ENCODE data around the gene MEGF11. TPM values are rescaled to one million over a fixed set of nuclear protein-coding genes. Genes with fewer than 3 reads are reported as not detected.

MEGF11 gene
- total RNA-seq, 1 donor from 2014 or later = not detected

DNA sequence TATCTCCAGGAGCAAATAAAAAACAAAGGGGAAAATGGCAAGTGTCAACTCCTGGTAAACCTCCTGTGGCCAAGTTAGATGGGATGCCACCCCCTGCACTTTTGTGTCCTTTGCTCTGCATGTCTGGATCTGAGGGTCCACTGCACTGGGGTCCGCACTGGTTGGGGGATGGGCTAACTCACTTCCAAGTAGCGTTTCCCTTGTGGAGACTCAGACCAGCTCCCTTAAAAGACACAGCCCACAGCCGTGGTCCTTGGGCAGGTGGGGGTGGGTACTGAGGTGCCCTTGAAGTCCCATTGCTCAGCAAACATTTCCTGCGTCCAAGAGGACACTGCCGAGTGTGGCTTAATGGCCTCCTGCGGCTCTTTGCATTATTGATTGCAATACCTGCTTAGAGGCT is 188.2 kb downstream of the MEGF11 start:
- H3K4me3 Mint-ChIP-seq (ENCODE audit: unreplicated experiment) = no peak overlapping the region
- peaks cover 24% of the 10 kb centered on the region for H3K27me3 Mint-ChIP-seq (ENCODE audit: low read depth)
- peaks cover 4% of the 10 kb centered on the region for H3K9me3 Mint-ChIP-seq (ENCODE audit: low read depth)
- no peak for DNase-seq (ENCODE audit: low spot score)
- no peak overlapping the region for H3K27ac Mint-ChIP-seq (ENCODE audit: unreplicated experiment)
- no peaks in the 10 kb centered on the region for H3K36me3 Mint-ChIP-seq (ENCODE audit: low read depth)
- H3K4me1 Mint-ChIP-seq (ENCODE audit: low read depth) = no peaks in the 10 kb centered on the region
- TF ChIP-seq, protein P1, sequence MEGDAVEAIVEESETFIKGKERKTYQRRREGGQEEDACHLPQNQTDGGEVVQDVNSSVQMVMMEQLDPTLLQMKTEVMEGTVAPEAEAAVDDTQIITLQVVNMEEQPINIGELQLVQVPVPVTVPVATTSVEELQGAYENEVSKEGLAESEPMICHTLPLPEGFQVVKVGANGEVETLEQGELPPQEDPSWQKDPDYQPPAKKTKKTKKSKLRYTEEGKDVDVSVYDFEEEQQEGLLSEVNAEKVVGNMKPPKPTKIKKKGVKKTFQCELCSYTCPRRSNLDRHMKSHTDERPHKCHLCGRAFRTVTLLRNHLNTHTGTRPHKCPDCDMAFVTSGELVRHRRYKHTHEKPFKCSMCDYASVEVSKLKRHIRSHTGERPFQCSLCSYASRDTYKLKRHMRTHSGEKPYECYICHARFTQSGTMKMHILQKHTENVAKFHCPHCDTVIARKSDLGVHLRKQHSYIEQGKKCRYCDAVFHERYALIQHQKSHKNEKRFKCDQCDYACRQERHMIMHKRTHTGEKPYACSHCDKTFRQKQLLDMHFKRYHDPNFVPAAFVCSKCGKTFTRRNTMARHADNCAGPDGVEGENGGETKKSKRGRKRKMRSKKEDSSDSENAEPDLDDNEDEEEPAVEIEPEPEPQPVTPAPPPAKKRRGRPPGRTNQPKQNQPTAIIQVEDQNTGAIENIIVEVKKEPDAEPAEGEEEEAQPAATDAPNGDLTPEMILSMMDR (IDR thresholded peaks at IDR 0.05) = no peak

DNA sequence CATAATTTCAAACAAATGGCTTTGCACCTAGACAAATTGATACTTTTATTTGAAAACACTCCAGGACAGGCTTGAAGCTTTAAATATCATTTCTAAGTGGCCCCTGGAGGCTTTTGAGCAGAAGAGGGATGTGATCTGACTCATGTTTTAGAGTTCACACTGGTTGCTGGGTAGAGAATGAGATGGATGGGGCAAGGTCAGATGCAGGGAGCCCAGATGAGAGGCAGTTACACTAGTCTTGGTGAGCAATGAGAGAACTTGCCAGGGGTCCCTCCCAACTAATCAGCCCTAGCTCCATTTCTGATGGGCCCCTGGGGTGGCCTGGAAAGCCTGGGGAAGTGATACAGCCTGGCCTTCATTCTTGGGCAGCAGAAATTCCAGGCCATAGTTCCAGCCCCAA is 190.4 kb downstream of the MEGF11 start:
- TF ChIP-seq, protein P1 (IDR thresholded peaks at IDR 0.05) = no peak
- H3K4me3 Mint-ChIP-seq (ENCODE audit: unreplicated experiment) = no peak overlapping the region
- no peak for DNase-seq (ENCODE audit: low spot score)
- no peaks in the 10 kb centered on the region for H3K4me1 Mint-ChIP-seq (ENCODE audit: low read depth)
- peaks cover 41% of the 10 kb centered on the region for H3K27me3 Mint-ChIP-seq (ENCODE audit: low read depth)
- H3K27ac Mint-ChIP-seq (ENCODE audit: unreplicated experiment) = no peak overlapping the region
- no peaks in the 10 kb centered on the region for H3K36me3 Mint-ChIP-seq (ENCODE audit: low read depth)
- peaks cover 4% of the 10 kb centered on the region for H3K9me3 Mint-ChIP-seq (ENCODE audit: low read depth)

DNA sequence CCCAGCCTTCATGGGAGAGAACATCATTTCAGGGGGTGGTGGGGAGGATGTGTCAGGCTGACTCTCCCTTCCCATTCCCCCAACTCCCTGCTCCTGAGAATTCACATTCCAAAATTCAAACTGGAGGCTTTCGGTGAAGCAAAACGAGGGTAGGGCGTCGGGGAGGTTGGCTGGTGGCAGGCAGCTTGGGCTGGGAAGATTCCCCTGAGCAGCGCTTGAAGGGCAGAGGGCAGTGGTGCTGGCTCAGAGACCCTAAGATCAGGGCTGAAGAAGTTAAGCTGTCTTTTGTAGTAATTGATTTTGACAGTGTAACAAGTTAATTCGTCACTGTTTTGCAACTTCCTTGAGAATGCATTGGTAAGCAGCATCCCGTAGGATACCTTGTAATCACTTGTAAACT is 196.5 kb downstream of the MEGF11 start:
- no peak overlapping the region for H3K27ac Mint-ChIP-seq (ENCODE audit: unreplicated experiment)
- TF ChIP-seq, protein P1 (IDR thresholded peaks at IDR 0.05) = no peak
- no peak overlapping the region for H3K4me3 Mint-ChIP-seq (ENCODE audit: unreplicated experiment)
- H3K27me3 Mint-ChIP-seq (ENCODE audit: low read depth) = peaks cover 53% of the 10 kb centered on the region
- H3K36me3 Mint-ChIP-seq (ENCODE audit: low read depth) = no peaks in the 10 kb centered on the region
- no peaks in the 10 kb centered on the region for H3K4me1 Mint-ChIP-seq (ENCODE audit: low read depth)
- DNase-seq (ENCODE audit: low spot score) = peak; percentile 9
- no peaks in the 10 kb centered on the region for H3K9me3 Mint-ChIP-seq (ENCODE audit: low read depth)

DNA sequence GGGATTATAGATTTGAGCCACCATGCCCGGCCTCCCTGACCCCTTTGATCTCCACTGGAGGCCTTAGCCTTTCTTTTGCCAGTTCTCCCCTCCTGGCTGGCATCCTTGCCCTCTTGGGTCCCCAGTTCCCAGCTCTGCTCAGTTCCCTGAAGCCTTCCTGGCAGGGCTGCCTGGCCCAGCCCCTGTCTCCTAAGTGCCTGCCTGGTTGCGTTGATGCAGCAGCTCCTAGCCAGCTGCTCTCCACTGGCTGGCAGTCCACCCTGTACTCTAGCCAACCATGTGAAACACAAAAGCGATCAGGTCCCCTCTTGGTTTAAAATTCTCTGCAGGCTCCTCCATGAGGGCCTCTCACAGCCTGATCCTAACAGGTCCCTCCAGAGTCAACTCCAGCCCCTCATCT is 199.6 kb downstream of the MEGF11 start:
- no peak for DNase-seq (ENCODE audit: low spot score)
- Mint-ChIP-seq H3K27ac (ENCODE audit: unreplicated experiment) (no peak overlapping the region), H3K4me1 (ENCODE audit: low read depth) (no peaks in the 10 kb centered on the region), H3K36me3 (ENCODE audit: low read depth) (no peaks in the 10 kb centered on the region), H3K9me3 (ENCODE audit: low read depth) (no peaks in the 10 kb centered on the region), H3K27me3 (ENCODE audit: low read depth) (peaks cover 49% of the 10 kb centered on the region), H3K4me3 (ENCODE audit: unreplicated experiment) (no peak overlapping the region)
- TF ChIP-seq, protein P1 (IDR thresholded peaks at IDR 0.05) = no peak

DNA sequence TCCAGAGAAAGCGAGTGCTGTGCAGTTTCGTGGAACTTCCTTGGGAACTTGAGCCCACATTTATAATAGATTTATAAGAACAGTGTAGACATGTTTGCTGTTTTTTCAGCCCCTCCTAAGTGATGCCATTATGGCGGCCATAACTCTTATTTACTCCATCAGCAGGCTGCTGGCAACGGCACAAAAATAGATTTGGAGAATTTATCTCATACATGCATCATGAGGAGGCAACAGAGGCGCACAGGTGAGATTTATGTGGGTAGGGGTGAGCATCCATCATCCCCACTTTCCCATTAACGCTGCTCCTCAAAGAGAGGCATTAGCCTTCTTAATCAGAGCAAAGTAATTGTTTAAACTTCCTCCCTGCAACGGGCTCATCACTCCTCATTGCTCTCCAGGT is 201.7 kb downstream of the MEGF11 start:
- no peaks in the 10 kb centered on the region for H3K36me3 Mint-ChIP-seq (ENCODE audit: low read depth)
- peaks cover 46% of the 10 kb centered on the region for H3K27me3 Mint-ChIP-seq (ENCODE audit: low read depth)
- H3K27ac Mint-ChIP-seq (ENCODE audit: unreplicated experiment) = no peak overlapping the region
- H3K9me3 Mint-ChIP-seq (ENCODE audit: low read depth) = no peaks in the 10 kb centered on the region
- no peak overlapping the region for H3K4me3 Mint-ChIP-seq (ENCODE audit: unreplicated experiment)
- no peak for DNase-seq (ENCODE audit: low spot score)
- TF ChIP-seq, protein P1 (IDR thresholded peaks at IDR 0.05) = no peak
- no peaks in the 10 kb centered on the region for H3K4me1 Mint-ChIP-seq (ENCODE audit: low read depth)
